Pancreas (tissue), 10 donors: Measurements from ENCODE around the gene AGAP3. TPM values are rescaled to one million over a fixed set of nuclear protein-coding genes. Genes with fewer than 3 reads are reported as not detected.
A peak's percentile ranks its signal among the peaks of the same experiment; 100 is the strongest.

Experiments used
- ATAC-seq, 4 donors: fragments of 200-7000 bp; cut with Tn5 transposase; one replicate each; pipeline versions ENCODE4 v1.8.0 to v1.9.1; 2020; ENCODE audit warnings: mild to moderate bottlenecking in 4 of 4, moderate library complexity in 4 of 4
- DNase-seq, 6 donors: peaks; one replicate each; pipeline ENCODE4 v3.0.0-alpha.2; 2020
- FAIRE-seq: peaks from 2 replicates; lab custom pipeline; 2012; peaks lifted over from hg19 to GRCh38; lab: Jason Lieb, UNC
- H3K27ac ChIP-seq, 4 donors: fragments of 200-600 bp; sonication (generic); 1 replicate in 3 of 4; 2 replicates in 1 of 4; pipeline versions ENCODE4 v1.5.0 to v1.8.0; 2020
- H3K27me3 ChIP-seq, 4 donors: fragments of 200-600 bp; one replicate each; pipeline ENCODE4 v1.8.0; 2021
- H3K36me3 ChIP-seq, 3 donors: fragments of 200-600 bp; sonication (generic) in 1 of 3; one replicate each; pipeline versions ENCODE4 v1.5.0 to v1.8.0; 2020 to 2021
- H3K4me1 ChIP-seq, 3 donors: fragments of 200-600 bp; one replicate each; pipeline ENCODE4 v1.8.0; 2021
- H3K4me3 ChIP-seq, 4 donors: fragments of 200-600 bp; sonication (generic) in 2 of 4; one replicate each; pipeline versions ENCODE4 v1.5.0 to v1.8.0; 2020 to 2021
- H3K9me3 ChIP-seq, 4 donors: fragments of 200-600 bp; one replicate each; pipeline ENCODE4 v1.8.0; 2021
- CTCF ChIP-seq, 4 donors: fragments of 200-600 bp; sonication (generic) in 3 of 4; IDR thresholded peaks; one replicate each; pipeline versions ENCODE4 v1.5.0 to v1.8.0; 2021; ENCODE audit warnings: antibody characterized with exemption in 4 of 4
- WGBS, 2 donors: extraction: QIAGEN DNeasy Blood & Tissue Kit; methylation state at CpG; one replicate each; pipeline ENCODE4 v1.1.7; 2013; 5-methylcytosine and 5-hydroxymethylcytosine counted together
- intact Hi-C, 3 donors: fragments of 100-400 bp; cut with DNase I; formaldehyde crosslinking; loops; one replicate each; pipeline versions ENCODE4 v1.11.1 to v1.14.2; 2022
- polyA plus RNA-seq, 2 donors: library from polyadenylated mRNA; stranded (reverse); fragments of 200-250 nt; gene quantifications; one replicate each; pipeline ENCODE4 v1.2.3, GENCODE V29; 2013
- total RNA-seq, 6 donors: library from RNA; stranded (reverse); fragmentation: NEBNext Ultra II Directional in 4 of 6; extraction: Animal tissue kit (Norgen Biotek cat#: 25700) in 4 of 6; gene quantifications; one replicate each; pipeline versions ENCODE4 v1.2.1 to v1.2.4, GENCODE V29; 2021 to 2023
- donor health status: healthy with polysubstance abuse.
- donor health status: DM: no; HTN: no; CAD: no; lungs with moderate emphysema.
- donor health status: DM: no; HTN: no; CAD: no.
- donor health status: control.
- donor health status: control.
- donor health status: Bipolar disorder and iron deficiency.
- donor health status: DM: yes; HTN: yes; CAD: no.
- donor health status: DM: no; HTN: no; CAD: no.
- donor health status: DM: no; HTN: no; CAD: no.
- donor health status: DM: yes; HTN: yes; CAD: no.

The AGAP3 gene
- total and polyA plus RNA-seq, 8 donors: 41.5 to 93.9 (median 58.4) TPM

GRCh38 chr7:151087245-151088018, 1.2 kb downstream of the AGAP3 start:
- no peaks in the 10 kb centered on the region for H3K9me3 ChIP-seq
- intact Hi-C loops: no loop called here
- peak; percentile 48 to 61 (median 54) for ATAC-seq
- peak overlapping the region; percentile 74 to 79 (median 76) for H3K4me3 ChIP-seq
- FAIRE-seq: no peak
- no peaks in the 10 kb centered on the region for H3K36me3 ChIP-seq
- DNase-seq: peak; percentile 65 to 91 (median 82)
- peak in 3 of 4 donors; percentile 14 to 35 (median 25) for TF ChIP-seq CTCF (IDR thresholded peaks at IDR 0.05)
- WGBS, 2 donors: 1% methylated on average over 59 to 70 of the region's 70 CpGs
- H3K27me3 ChIP-seq: no peaks in the 10 kb centered on the region
- H3K27ac ChIP-seq: peak overlapping the region; percentile 76 to 85 (median 81)
- peaks cover 17 to 36% (median 19%) of the 10 kb centered on the region in 3 donors for H3K4me1 ChIP-seq

- Histone ChIP-seq H3K27me3 (no peaks in the 10 kb centered on the region), H3K4me3 (peak overlapping the region; percentile 74 to 79 (median 76)), H3K9me3 (no peaks in the 10 kb centered on the region), H3K36me3 (no peaks in the 10 kb centered on the region), H3K4me1 (peaks cover 16 to 33% (median 19%) of the 10 kb centered on the region in 3 donors), H3K27ac (peak overlapping the region; percentile 76 to 85 (median 81))
- TF ChIP-seq CTCF (IDR thresholded peaks at IDR 0.05): no peak
- DNase-seq (peak in 1 of 6 donors; percentile 40), ATAC-seq (no peak), FAIRE-seq (no peak)
- intact Hi-C loops: no loop called here
- WGBS, 2 donors: 31 to 34% methylated on average over 16 of the region's 16 CpGs
Observed at GRCh38 chr7:151088019-151088855, 2.0 kb downstream of the AGAP3 start.

- FAIRE-seq: no peak
- intact Hi-C loops: no loop called here
- Histone ChIP-seq H3K4me3 (peak overlapping the region in 3 of 4 donors; percentile 74 to 79 (median 77)), H3K27ac (peak overlapping the region; percentile 76 to 85 (median 81)), H3K27me3 (no peaks in the 10 kb centered on the region), H3K4me1 (peaks cover 14 to 27% (median 14%) of the 10 kb centered on the region in 3 donors), H3K36me3 (no peaks in the 10 kb centered on the region), H3K9me3 (no peaks in the 10 kb centered on the region)
- ATAC-seq: peak; percentile 41 to 55 (median 51)
- TF ChIP-seq CTCF (IDR thresholded peaks at IDR 0.05): no peak
- DNase-seq: peak; percentile 72 to 89 (median 80)
- 26 to 31% methylated on average over 30 of the region's 30 CpGs for WGBS, 2 donors
Observed at GRCh38 chr7:151088856-151089699, 2.8 kb downstream of the AGAP3 start.

GRCh38 chr7:151089893-151090730, 3.8 kb downstream of the AGAP3 start:
- Histone ChIP-seq H3K4me1 (peaks cover 7 to 25% (median 7%) of the 10 kb centered on the region in 3 donors), H3K36me3 (no peaks in the 10 kb centered on the region), H3K27me3 (no peaks in the 10 kb centered on the region), H3K9me3 (no peaks in the 10 kb centered on the region), H3K27ac (peak overlapping the region; percentile 76 to 85 (median 81)), H3K4me3 (peak overlapping the region in 2 of 4 donors; percentile 77 to 79)
- DNase-seq (peak in 2 of 6 donors; percentile 59 to 81), FAIRE-seq (no peak), ATAC-seq (peak in 1 of 4 donors; percentile 4)
- intact Hi-C loops: no loop called here
- no peak for TF ChIP-seq CTCF (IDR thresholded peaks at IDR 0.05)
- 52 to 53% methylated on average over 22 of the region's 22 CpGs for WGBS, 2 donors
